Astrocyte of the hippocampus (primary cell): ENCODE measurements around the gene CFAP210.

Source experiments
- DNase-seq: peaks from one replicate; pipeline ENCODE4 v3.0.0; 2011; ENCODE audit warnings: low read depth, low spot score

CFAP210 gene

GRCh38 chr2:169694113-169694893 is at the start of gene CFAP210, which contains the start of gene PHOSPHO2:
Gene CFAP210, minus strand, starts transcription at chr2:169694405. Its CDS starts 78 bp downstream, at chr2:169694327.
Gene PHOSPHO2, plus strand, starts transcription at chr2:169694469. Its CDS starts 6,503 bp downstream, at chr2:169700972.
- DNase-seq = peak; percentile 99

- no peak for DNase-seq
Observed at GRCh38 chr2:169743549-169743948, 49.3 kb upstream of the CFAP210 start.

- no peak for DNase-seq
Observed at GRCh38 chr2:169739351-169739750, 45.1 kb upstream of the CFAP210 start.

- DNase-seq = no peak
Observed at GRCh38 chr2:169738566-169739229, 44.5 kb upstream of the CFAP210 start.

- peak; percentile 17 for DNase-seq
Observed at GRCh38 chr2:169736902-169737301, 42.7 kb upstream of the CFAP210 start.

- DNase-seq = no peak
Observed at GRCh38 chr2:169735623-169736022, 41.4 kb upstream of the CFAP210 start.

DNA sequence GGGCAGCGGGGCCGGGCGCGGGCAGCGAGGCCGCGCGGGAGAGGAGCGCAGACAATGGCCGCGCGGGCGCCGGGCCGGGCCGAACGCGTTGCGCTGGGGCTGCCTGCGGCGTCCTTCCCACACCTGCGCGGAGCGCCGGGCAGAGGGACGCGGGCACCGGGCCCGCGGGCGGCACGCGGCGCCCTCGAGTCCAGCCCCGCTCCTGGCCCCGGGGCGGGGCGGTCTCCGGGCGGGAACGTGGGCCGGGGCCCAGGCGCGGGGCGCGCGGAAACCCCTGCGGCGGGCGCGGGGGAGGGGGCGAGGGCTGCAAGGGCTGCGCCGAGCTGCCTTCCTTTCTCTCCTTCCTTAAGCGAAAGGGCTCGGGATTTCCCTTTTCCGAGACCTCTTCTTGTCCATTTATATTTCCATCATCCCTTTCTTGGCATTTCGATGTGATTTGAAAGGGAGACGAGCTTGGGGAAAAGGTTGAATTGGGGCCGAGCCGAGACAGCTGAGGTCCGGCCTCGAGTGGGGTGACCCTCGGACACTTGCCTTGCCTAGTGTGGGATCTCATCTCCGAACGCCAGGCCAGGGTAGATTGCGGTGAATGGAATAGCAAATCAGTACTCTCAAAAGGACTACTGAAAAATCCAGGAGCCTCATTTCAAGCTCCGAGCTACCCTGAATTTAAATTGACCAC is 40.1 kb upstream of the CFAP210 start:
- peak; percentile 59 for DNase-seq

DNA sequence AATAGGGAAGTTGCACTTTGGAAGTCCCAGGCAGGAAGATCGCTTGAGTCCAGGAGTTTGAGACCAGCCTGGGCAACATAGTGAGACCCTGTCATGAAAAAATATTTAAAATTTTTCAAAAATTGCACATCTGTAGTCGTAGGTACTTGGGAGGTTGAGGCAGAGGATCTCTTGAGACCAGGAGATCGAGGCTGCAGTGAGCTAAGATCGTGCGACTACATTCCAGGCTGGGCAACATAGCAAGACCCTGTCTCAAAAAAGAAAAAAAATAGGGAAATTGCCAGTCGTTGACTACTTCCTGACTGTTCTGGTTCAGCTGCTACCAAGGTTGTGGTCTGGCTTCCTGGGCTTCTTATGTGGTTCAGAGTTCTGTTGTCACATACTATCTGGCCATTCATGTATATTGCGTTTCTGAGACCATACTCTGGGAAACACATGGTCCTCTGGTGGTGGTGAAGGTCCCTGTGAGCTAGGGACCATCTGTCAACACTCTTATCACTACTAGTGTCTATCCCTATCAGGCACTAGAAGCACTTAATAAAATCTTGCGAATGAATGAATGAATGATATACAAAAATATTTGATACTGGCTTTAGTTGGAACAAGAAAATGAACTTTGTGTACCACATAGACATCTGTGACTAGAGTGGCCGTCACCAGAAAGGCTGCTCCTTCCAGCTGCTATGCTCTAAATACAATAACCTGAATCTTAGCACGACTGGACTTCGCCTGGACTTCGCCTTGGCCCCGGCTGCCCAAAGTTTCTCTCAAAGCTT is 38.6 kb upstream of the CFAP210 start:
- no peak for DNase-seq

GRCh38 chr2:169732075-169732474 is 37.9 kb upstream of the CFAP210 start:
- DNase-seq = no peak

- no peak for DNase-seq
Observed at GRCh38 chr2:169729274-169729605, 35.0 kb upstream of the CFAP210 start.

- DNase-seq = no peak
Observed at GRCh38 chr2:169727065-169727464, 32.9 kb upstream of the CFAP210 start.

DNA sequence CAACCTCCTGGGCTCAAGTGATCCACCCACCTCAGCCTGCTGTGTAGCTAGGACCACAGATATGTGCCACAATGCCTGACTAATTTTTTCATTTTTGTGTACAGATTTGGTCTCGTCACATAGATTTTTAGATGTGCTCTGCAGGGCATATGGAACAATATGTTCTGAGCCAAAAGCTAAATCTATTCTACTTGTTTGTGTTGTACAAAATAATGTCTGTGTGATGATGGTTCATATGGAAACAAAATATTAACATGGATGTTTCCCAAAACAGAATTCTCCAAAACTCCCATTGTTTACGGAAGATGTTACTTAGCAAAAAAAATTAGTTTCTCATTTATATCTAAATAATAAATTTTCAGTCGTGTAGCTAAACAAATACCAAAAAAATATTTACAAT is 26.8 kb upstream of the CFAP210 start:
- DNase-seq = no peak

- DNase-seq = no peak
Observed at GRCh38 chr2:169718930-169719504, 24.8 kb upstream of the CFAP210 start.

- DNase-seq = no peak
Observed at GRCh38 chr2:169717691-169718063, 23.5 kb upstream of the CFAP210 start.

DNA sequence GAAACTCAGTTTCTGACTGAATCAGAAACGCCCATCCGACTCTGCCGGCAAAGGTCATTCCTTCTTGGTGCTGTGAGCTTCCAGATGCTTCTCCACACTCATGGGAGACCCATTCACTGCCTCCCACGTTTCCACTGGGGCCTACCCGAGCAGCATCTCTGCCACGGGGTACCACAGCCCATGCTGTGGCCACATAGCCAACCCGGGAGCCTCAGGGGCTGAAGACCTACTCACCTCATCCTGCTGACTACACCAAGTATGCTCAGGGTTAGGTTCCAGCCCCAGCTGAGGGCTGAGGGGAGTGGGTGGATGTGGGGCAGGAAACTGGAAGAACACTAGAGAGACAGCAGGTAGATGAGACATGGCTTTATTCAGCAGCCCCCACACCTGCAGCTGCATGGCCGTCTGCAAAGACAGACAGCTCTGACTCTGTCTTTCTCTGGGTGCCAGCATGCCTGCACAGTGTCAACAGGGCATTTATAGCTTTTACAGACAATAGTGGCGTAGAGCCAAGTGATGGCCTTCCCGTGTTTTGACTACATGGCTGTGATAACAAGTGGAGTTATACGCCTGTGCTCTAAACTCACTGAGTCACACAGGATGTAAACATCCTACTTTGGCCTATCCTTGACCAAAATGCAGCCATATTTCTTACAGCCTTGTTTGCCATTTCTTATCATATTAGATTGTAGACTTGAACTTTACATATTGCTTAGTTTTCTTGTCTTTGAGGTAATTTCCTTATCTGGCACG is 22.9 kb upstream of the CFAP210 start:
- no peak for DNase-seq

DNA sequence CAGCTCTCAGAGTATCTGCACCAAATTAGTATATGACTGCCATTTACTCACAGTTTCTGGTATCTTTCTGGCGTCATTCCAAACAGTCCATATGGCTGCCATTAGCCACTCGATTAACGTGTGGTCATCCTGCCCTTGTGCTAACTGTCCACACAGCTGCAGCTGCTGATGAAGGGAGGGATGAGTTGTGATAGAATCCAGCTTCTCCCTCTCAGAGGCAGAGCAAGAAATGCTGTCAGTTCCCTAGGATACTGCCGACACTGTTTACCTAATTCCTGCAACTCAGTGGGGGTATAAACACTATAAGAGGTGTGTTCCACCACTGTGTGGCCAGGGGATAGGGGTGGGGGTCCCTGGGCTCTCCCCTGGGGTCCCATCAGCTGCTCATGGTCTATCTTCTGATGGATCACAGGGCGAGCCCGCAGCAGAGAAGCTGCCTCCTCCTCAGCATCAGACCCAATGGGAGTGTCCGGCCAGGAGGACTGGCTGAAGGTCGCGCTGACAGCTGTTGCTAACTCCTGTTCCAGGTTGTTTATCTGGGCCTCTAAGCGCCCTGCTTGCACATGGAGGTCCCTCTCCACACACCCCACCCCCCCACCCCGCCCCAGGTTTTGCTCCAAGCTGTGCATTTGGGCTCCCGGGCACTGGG is 22.2 kb upstream of the CFAP210 start:
- no peak for DNase-seq

DNA sequence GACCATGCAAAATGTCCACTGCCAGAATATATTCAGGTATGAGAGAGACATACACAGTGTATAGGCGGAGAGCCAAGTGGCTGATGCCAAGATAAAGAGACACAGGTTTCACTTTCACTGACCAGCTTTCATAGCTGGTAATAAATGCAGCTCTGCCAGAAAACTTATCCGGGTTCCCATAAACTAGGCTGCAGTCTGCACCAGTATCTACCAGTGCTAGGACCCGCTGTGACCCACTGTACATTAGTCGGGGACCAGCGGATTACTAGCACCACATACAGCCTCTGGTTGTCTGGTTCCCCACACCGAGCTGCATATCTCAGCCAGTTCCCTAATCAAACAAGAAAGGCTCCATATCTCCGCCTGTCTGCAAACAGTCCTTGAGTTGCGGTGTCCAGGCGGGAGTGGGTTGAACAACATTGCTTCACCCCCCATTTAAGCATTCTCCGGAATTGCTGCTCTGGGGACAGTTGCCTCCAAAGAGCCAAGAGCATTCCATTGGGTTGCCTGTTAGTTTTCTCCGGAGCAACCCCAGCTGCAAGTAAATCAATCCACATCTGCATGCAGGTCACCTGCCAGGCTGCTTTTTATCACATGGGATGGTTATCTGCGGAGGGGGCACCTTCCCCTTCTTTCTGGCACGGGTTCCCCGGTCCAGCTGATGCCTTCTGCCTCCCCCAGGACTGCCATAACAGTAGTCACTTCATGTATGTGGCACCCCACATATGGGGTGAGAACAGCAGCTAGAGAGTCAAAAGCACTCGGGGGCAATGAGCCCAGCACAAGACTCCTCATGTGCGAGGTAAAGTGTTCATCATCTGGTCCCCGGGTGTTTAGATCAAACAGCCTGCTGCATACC is 21.4 kb upstream of the CFAP210 start:
- DNase-seq = peak; percentile 62

DNA sequence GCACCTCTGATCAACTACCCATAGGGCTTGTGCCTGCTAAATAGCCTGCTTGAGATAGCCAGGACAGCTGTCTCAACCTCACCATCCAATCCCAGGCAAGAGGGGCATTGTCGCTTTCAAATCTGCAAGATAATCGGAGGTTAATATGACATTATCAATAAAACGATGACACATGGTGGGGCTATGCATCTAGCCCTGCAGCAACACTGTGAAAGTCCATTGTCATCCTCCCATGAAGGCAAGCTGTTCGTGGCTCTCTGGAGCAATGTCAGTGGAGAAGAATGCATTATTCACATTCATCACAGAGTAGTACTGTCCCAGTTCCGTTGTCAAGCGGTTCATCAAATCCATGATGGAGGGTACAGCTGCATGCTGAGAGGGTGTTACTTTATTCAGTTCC is 20.5 kb upstream of the CFAP210 start:
- DNase-seq = no peak

- no peak for DNase-seq
Observed at GRCh38 chr2:169713331-169713730, 19.1 kb upstream of the CFAP210 start.
